SH-SY5Y (cell line): ENCODE results near the gene KLHL18.

ENCODE experiments used
- GATA2 ChIP-seq: IDR thresholded peaks from 2 replicates; pipeline ENCODE4 v1.6.1; 2011; ENCODE audit warnings: mild to moderate bottlenecking, low read depth, low read length
- GATA3 ChIP-seq: IDR thresholded peaks from 2 replicates; pipeline ENCODE4 v1.6.1; 2011; ENCODE audit warnings: low read depth, mild to moderate bottlenecking, low read length, moderate library complexity

- no peak for TF ChIP-seq GATA2
- TF ChIP-seq GATA3, result no peak
Measured at GRCh38 chr3:47313341-47314055, 30.8 kb downstream of the KLHL18 start.
